ENCODE measurements around the gene SCEL. TPM values are rescaled to one million over a fixed set of nuclear protein-coding genes. Genes with fewer than 3 reads are reported as not detected.

SCEL gene
- total RNA-seq, 3 donors from 2014 or later (not counting 1 experiment from before 2014, with no cell fraction given): not detected

DNA sequence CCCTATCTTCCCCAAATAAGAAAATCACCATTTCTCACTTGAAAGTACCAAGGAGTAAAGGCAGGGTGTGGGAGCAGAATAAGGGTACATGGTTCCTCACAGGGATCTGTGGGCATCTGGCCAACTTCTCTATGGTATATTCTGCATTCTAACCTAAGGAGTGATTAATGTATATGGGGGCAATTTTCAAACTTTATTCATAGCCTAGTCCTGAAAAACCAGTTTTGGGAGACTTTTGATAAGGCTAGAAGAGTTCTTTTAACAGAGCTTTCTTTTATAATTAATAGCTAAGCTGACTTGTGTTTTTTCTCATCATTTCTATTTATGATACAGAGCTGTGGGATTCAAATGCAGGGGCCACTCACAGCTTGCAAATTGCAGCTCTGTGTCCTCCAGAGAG is 852 bp downstream of the SCEL start:
- Histone ChIP-seq H3K27me3 (ENCODE audit: control insufficient read depth, insufficient read depth, low read length) (peaks cover 4% of the 10 kb centered on the region), H3K4me3 (ENCODE audit: low read length) (no peak overlapping the region), H3K9me3 (ENCODE audit: control insufficient read depth, insufficient read depth, low read length) (no peaks in the 10 kb centered on the region), H3K27ac (ENCODE audit: low read length) (no peak overlapping the region), H3K4me1 (ENCODE audit: control insufficient read depth, insufficient read depth, low read length) (no peaks in the 10 kb centered on the region), H3K36me3 (ENCODE audit: control insufficient read depth, insufficient read depth, low read length) (no peaks in the 10 kb centered on the region)
- no peaks in the 10 kb centered on the region for H3K36me3 Mint-ChIP-seq
- ATAC-seq: no peak
- no peaks in the 10 kb centered on the region for H3K4me1 Mint-ChIP-seq
- no peak for DNase-seq
- no peaks in the 10 kb centered on the region for H3K9me3 Mint-ChIP-seq
- no peak overlapping the region for H3K4me3 Mint-ChIP-seq
- H3K27ac Mint-ChIP-seq: no peak overlapping the region
- TF ChIP-seq, protein P1, sequence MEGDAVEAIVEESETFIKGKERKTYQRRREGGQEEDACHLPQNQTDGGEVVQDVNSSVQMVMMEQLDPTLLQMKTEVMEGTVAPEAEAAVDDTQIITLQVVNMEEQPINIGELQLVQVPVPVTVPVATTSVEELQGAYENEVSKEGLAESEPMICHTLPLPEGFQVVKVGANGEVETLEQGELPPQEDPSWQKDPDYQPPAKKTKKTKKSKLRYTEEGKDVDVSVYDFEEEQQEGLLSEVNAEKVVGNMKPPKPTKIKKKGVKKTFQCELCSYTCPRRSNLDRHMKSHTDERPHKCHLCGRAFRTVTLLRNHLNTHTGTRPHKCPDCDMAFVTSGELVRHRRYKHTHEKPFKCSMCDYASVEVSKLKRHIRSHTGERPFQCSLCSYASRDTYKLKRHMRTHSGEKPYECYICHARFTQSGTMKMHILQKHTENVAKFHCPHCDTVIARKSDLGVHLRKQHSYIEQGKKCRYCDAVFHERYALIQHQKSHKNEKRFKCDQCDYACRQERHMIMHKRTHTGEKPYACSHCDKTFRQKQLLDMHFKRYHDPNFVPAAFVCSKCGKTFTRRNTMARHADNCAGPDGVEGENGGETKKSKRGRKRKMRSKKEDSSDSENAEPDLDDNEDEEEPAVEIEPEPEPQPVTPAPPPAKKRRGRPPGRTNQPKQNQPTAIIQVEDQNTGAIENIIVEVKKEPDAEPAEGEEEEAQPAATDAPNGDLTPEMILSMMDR (IDR thresholded peaks at IDR 0.05): no peak
- intact Hi-C loops (cut with micrococcal nuclease): no loop called here
- peaks cover 13 to 29% of the 10 kb centered on the region in 2 donors for H3K27me3 Mint-ChIP-seq (ENCODE audit: low read depth in 2 of 2)

DNA sequence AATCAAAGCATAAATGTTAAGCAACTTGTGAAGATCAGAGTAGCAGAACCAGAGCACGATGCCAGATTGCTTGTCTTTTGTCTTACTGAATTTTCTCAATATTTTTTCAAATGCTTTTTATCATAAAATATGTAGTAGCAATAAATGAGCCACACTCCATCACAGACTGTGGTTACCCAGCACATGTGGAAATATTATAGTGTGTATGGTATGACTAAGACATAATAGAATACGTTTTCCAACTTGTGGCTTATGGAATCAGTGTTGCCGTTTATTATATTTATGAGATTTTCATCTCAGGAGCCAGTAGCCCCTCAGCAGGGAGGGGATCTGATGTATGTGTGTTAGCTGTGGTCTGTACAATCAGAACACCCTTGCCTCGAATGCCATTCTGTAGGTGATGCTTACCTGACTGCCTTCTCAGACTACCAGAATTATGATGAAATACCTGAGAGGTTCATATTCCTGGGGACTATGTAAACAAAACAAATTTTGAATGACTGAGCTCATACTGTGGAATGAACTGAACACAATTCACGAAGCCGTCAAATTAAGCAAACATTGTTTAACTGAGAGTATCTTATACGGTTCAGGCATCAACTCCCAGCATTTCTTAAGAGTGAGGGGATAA is 1.9 kb downstream of the SCEL start:
- ATAC-seq (no peak), DNase-seq (no peak)
- Mint-ChIP-seq H3K4me3 (no peak overlapping the region), H3K4me1 (no peaks in the 10 kb centered on the region), H3K27ac (no peak overlapping the region), H3K27me3 (ENCODE audit: low read depth in 2 of 2) (peaks cover 13 to 29% of the 10 kb centered on the region in 2 donors), H3K36me3 (no peaks in the 10 kb centered on the region), H3K9me3 (no peaks in the 10 kb centered on the region)
- Histone ChIP-seq H3K9me3 (ENCODE audit: control insufficient read depth, insufficient read depth, low read length) (no peaks in the 10 kb centered on the region), H3K27me3 (ENCODE audit: control insufficient read depth, insufficient read depth, low read length) (peaks cover 4% of the 10 kb centered on the region), H3K27ac (ENCODE audit: low read length) (no peak overlapping the region), H3K4me1 (ENCODE audit: control insufficient read depth, insufficient read depth, low read length) (no peaks in the 10 kb centered on the region), H3K36me3 (ENCODE audit: control insufficient read depth, insufficient read depth, low read length) (no peaks in the 10 kb centered on the region), H3K4me3 (ENCODE audit: low read length) (no peak overlapping the region)
- WGBS (ENCODE audit: insufficient coverage): 81% methylated on average over 6 of the region's 7 CpGs
- intact Hi-C loops (cut with micrococcal nuclease): no loop called here
- TF ChIP-seq, protein P1 (IDR thresholded peaks at IDR 0.05): no peak

DNA sequence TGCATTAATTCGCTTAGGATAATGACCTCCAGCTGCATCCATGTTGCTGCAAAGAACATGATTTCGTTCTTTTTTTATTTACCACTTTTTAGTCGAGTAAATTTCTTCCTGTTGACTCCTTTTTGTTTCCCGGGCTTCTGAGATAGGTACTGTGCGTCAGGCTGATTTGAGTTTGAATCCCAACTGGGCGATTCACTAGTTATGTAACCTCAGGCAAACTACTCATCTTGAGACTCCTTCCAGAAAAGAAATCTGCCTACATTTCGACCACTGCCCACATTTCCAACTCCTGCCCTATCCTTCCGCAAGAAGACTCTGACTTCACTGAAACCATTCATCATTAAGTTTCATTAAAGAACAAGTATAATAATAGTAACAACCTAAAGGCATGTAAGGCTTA is 8.2 kb downstream of the SCEL start:
- no peaks in the 10 kb centered on the region for H3K4me1 ChIP-seq (ENCODE audit: control insufficient read depth, insufficient read depth, low read length)
- no peaks in the 10 kb centered on the region for H3K9me3 ChIP-seq (ENCODE audit: control insufficient read depth, insufficient read depth, low read length)
- H3K36me3 Mint-ChIP-seq: no peaks in the 10 kb centered on the region
- no peak overlapping the region for H3K27ac ChIP-seq (ENCODE audit: low read length)
- no peak overlapping the region for H3K4me3 Mint-ChIP-seq
- no peaks in the 10 kb centered on the region for H3K36me3 ChIP-seq (ENCODE audit: control insufficient read depth, insufficient read depth, low read length)
- TF ChIP-seq, protein P1 (IDR thresholded peaks at IDR 0.05): no peak
- H3K4me3 ChIP-seq (ENCODE audit: low read length): no peak overlapping the region
- peaks cover 13 to 15% of the 10 kb centered on the region in 2 donors for H3K27me3 Mint-ChIP-seq (ENCODE audit: low read depth in 2 of 2)
- 90% methylated on average over 7 of the region's 8 CpGs for WGBS (ENCODE audit: insufficient coverage)
- DNase-seq (no peak), ATAC-seq (no peak)
- H3K9me3 Mint-ChIP-seq: no peaks in the 10 kb centered on the region
- no peaks in the 10 kb centered on the region for H3K4me1 Mint-ChIP-seq
- intact Hi-C loops (cut with micrococcal nuclease): no loop called here
- H3K27me3 ChIP-seq (ENCODE audit: control insufficient read depth, insufficient read depth, low read length): peaks cover 1% of the 10 kb centered on the region
- no peak overlapping the region for H3K27ac Mint-ChIP-seq

DNA sequence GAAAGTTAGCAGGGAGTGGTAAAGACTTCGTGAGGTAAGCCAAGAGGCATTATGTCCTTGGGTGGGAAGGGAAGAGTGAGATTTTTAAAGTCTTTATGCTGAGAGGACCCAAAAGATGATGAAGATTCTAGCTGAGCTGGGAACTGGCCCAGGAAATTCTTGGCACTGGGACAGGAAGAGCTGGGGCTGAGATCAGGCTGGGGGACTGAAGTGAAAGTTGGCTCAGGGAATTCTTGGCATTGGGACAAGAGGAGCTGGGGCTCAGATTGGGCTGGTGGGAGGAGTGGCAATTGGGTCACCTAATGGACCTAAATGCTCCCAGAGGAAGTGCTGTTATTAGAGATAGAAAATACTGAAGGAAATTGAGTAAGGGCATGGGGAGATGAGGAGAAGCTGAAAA is 8.8 kb downstream of the SCEL start:
- Mint-ChIP-seq H3K36me3 (no peaks in the 10 kb centered on the region), H3K9me3 (no peaks in the 10 kb centered on the region), H3K4me1 (no peaks in the 10 kb centered on the region), H3K27ac (no peak overlapping the region), H3K4me3 (no peak overlapping the region), H3K27me3 (ENCODE audit: low read depth in 2 of 2) (peaks cover 13 to 17% of the 10 kb centered on the region in 2 donors)
- Histone ChIP-seq H3K27me3 (ENCODE audit: control insufficient read depth, insufficient read depth, low read length) (no peaks in the 10 kb centered on the region), H3K27ac (ENCODE audit: low read length) (no peak overlapping the region), H3K36me3 (ENCODE audit: control insufficient read depth, insufficient read depth, low read length) (no peaks in the 10 kb centered on the region), H3K9me3 (ENCODE audit: control insufficient read depth, insufficient read depth, low read length) (no peaks in the 10 kb centered on the region), H3K4me3 (ENCODE audit: low read length) (no peak overlapping the region), H3K4me1 (ENCODE audit: control insufficient read depth, insufficient read depth, low read length) (no peaks in the 10 kb centered on the region)
- TF ChIP-seq, protein P1 (IDR thresholded peaks at IDR 0.05): no peak
- DNase-seq: no peak
- 88% methylated on average over 1 of the region's 1 CpG for WGBS (ENCODE audit: insufficient coverage)
- ATAC-seq: no peak
- intact Hi-C loops (cut with micrococcal nuclease): no loop called here

Data from natural killer cell (primary cell).